ENCODE results near the gene DPYSL5.

DNA sequence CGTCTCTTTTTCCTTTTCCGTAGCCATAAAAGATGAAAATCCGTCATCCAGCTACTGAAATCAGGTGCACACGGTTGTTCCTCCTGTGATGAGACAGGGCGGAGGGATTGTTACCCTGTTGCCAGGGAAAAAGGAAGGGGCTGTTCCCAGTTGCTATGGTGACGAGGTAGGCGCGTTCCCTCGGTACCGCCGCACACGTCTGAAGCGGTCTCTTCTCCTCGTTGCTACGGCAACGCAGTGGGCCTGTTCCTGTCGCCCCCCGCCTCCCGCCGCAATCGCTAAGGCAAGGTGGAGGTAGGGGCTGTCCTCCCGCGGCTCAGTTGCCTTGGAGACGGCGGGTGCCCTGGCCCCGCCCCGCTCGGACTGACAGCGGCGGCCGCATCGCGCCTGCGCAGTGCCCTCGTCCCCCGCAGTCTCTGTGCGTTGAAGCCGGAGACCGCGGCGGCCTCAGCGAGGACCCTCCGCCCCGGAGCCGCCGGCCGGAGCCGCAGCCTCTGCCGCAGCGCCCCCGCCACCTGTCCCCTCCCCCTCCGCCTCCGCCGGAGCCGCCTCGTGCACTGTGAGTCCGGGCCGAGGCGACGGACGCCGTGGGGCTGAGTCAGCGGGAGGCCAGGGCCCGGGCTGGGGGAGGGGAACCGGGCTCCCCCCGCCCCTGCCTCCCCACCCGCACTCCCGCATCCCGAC is 122.5 kb downstream of the DPYSL5 start, which contains the start of gene MAPRE3:
- TF ChIP-seq, protein P1, sequence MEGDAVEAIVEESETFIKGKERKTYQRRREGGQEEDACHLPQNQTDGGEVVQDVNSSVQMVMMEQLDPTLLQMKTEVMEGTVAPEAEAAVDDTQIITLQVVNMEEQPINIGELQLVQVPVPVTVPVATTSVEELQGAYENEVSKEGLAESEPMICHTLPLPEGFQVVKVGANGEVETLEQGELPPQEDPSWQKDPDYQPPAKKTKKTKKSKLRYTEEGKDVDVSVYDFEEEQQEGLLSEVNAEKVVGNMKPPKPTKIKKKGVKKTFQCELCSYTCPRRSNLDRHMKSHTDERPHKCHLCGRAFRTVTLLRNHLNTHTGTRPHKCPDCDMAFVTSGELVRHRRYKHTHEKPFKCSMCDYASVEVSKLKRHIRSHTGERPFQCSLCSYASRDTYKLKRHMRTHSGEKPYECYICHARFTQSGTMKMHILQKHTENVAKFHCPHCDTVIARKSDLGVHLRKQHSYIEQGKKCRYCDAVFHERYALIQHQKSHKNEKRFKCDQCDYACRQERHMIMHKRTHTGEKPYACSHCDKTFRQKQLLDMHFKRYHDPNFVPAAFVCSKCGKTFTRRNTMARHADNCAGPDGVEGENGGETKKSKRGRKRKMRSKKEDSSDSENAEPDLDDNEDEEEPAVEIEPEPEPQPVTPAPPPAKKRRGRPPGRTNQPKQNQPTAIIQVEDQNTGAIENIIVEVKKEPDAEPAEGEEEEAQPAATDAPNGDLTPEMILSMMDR (IDR thresholded peaks at IDR 0.05; ENCODE audit: low read depth, low read length), result no peak
- TF ChIP-seq EZH2phosphoT487 (IDR thresholded peaks at IDR 0.05; ENCODE audit: low read depth), result no peak
